ENCODE results near the gene PNISR. TPM values are rescaled to one million over a fixed set of nuclear protein-coding genes. Genes with fewer than 3 reads are reported as not detected.
A peak's percentile ranks its signal among the peaks of the same experiment; 100 is the strongest.

PNISR gene
- total RNA-seq, 1 donor from 2014 or later = 111 TPM

DNA sequence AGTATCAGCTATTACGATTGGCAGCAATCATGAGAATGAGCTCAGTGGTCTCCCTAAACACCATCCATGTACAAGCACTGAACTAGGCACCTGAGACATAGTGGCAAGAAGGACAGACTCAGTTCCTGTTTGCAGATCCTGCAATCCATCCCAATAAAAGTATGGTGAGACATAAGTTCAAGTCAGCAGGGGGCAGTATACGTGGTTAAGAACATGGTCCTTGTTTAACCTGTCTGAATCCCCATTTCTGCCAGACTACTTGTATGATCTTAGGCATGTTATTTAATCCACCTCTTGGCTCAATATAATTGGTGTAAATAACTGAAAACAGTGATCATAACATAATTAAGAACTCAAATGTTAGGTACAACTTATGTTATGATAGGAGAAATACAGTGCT lies 33.2 kb upstream of the PNISR start:
- Histone ChIP-seq H3K27ac (no peak overlapping the region), H3K4me3 (no peak overlapping the region)
- ATAC-seq = peak; percentile 28

DNA sequence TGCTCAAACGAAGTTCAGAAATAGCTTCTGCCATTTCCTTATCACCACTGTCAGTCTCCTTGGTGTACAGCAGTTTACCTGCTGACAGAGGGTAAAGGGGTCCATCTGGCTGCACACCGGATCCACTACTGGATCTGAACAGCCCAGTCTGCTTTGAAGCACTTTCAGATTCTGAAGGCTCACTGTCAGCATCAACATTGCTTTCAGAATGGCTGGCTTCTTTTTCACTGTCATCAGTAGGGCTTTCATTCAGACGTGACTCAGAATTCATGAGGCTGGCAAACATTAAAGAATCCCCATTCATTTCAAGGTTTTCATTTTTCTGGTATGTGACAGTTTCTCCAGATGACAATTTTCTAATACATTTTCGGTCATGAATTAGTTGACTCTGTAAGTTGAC lies 21.0 kb upstream of the PNISR start:
- intact Hi-C loops (cut with DNase I) = no loop called here
- Histone ChIP-seq H3K27me3 (no peaks in the 10 kb centered on the region), H3K4me1 (no peaks in the 10 kb centered on the region), H3K36me3 (no peaks in the 10 kb centered on the region), H3K9me3 (no peaks in the 10 kb centered on the region), H3K27ac (no peak overlapping the region), H3K4me3 (no peak overlapping the region)
- TF ChIP-seq, protein P1, sequence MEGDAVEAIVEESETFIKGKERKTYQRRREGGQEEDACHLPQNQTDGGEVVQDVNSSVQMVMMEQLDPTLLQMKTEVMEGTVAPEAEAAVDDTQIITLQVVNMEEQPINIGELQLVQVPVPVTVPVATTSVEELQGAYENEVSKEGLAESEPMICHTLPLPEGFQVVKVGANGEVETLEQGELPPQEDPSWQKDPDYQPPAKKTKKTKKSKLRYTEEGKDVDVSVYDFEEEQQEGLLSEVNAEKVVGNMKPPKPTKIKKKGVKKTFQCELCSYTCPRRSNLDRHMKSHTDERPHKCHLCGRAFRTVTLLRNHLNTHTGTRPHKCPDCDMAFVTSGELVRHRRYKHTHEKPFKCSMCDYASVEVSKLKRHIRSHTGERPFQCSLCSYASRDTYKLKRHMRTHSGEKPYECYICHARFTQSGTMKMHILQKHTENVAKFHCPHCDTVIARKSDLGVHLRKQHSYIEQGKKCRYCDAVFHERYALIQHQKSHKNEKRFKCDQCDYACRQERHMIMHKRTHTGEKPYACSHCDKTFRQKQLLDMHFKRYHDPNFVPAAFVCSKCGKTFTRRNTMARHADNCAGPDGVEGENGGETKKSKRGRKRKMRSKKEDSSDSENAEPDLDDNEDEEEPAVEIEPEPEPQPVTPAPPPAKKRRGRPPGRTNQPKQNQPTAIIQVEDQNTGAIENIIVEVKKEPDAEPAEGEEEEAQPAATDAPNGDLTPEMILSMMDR (IDR thresholded peaks at IDR 0.05) = no peak
- DNase-seq (no peak), ATAC-seq (no peak)

More for the DNA sequence above, 33.2 kb upstream of the PNISR start:
- intact Hi-C loops (cut with DNase I) = no loop called here
- TF ChIP-seq, protein P1 (IDR thresholded peaks at IDR 0.05) = no peak
- Histone ChIP-seq H3K9me3 (no peaks in the 10 kb centered on the region), H3K36me3 (peaks cover 7% of the 10 kb centered on the region), H3K4me1 (no peaks in the 10 kb centered on the region), H3K27me3 (no peaks in the 10 kb centered on the region)
- no peak for DNase-seq

DNA sequence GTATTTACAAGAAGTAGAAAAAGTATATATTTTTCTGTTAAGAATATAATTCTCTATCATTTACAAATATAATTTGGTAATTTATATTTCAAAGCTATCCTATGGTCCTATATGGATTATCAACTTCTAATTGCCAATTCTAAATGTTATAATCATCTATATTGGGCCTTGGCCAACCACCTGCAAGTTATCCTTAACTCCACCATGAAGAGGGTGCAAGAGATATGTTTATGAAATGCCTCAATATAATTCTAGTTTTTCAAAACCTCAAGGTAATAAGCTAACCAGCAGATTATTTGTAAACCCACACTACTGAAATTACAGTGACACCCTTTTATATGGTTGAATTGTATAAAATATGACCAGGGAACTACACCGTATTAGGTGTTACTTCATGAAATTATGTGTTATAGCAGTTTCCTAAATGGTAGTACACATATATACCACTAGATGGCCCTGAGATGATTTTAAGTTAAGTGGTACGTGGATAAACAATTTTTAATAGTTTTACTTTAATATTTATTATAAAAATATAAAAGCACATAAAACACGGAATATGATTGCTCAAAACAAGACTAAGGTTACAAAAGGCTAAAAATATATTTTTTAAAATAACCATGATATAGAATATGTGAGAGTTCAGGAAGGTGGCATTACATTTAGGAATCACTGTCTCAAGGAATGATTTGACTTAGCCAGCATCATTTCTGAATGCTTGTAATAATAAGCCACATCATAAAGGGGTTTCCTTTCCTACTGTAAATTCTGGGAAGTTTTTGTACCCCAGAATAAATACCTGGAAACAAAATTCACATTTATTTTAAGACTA lies 9.8 kb upstream of the PNISR start:
- DNase-seq (no peak), ATAC-seq (peak; percentile 75)
- no peaks in the 10 kb centered on the region for H3K27me3 ChIP-seq
- TF ChIP-seq, protein P1 (IDR thresholded peaks at IDR 0.05) = peak; percentile 79
- intact Hi-C loops (cut with DNase I) = no loop called here
- no peak overlapping the region for H3K4me3 ChIP-seq
- no peaks in the 10 kb centered on the region for H3K4me1 ChIP-seq
- no peak overlapping the region for H3K27ac ChIP-seq
- peaks cover 19% of the 10 kb centered on the region for H3K36me3 ChIP-seq
- H3K9me3 ChIP-seq = no peaks in the 10 kb centered on the region

DNA sequence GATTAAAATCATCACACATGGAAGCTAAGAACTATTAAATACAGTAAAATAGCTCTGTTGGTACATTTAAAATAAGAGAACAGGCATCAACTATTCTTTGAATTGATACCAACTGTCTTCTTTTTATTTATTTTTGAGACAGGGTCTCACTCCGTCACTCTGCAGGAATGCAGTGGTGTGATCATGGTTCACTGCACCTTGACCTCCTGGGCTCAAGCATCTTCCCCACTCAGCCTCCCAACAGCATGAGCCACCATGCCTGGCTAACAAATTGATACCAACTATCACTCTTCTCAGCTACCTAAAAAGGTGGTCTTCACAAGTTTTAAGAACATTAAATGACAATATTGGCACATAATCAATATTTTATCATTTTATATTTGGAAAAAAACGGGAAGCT lies 7.8 kb upstream of the PNISR start:
- Histone ChIP-seq H3K27me3 (no peaks in the 10 kb centered on the region), H3K27ac (no peak overlapping the region), H3K9me3 (no peaks in the 10 kb centered on the region), H3K4me3 (no peak overlapping the region), H3K36me3 (peaks cover 19% of the 10 kb centered on the region), H3K4me1 (no peaks in the 10 kb centered on the region)
- no peak for ATAC-seq
- no peak for DNase-seq
- TF ChIP-seq, protein P1 (IDR thresholded peaks at IDR 0.05) = no peak
- intact Hi-C loops (cut with DNase I) = no loop called here

- Histone ChIP-seq H3K4me3 (no peak overlapping the region), H3K27me3 (no peaks in the 10 kb centered on the region), H3K4me1 (peaks cover 9% of the 10 kb centered on the region), H3K9me3 (no peaks in the 10 kb centered on the region), H3K36me3 (peaks cover 19% of the 10 kb centered on the region), H3K27ac (no peak overlapping the region)
- no peak for DNase-seq
- TF ChIP-seq, protein P1 (IDR thresholded peaks at IDR 0.05) = no peak
- intact Hi-C loops (cut with DNase I) = no loop called here
- ATAC-seq = no peak
Measured at GRCh38 chr6:99431901-99432300, 6.8 kb upstream of the PNISR start.
